ENCODE results near the gene SLC35A3. TPM values are rescaled to one million over a fixed set of nuclear protein-coding genes. Genes with fewer than 3 reads are reported as not detected.

SLC35A3 gene
- total RNA-seq, 1 experiment from 2014 or later = 28.2 TPM

DNA sequence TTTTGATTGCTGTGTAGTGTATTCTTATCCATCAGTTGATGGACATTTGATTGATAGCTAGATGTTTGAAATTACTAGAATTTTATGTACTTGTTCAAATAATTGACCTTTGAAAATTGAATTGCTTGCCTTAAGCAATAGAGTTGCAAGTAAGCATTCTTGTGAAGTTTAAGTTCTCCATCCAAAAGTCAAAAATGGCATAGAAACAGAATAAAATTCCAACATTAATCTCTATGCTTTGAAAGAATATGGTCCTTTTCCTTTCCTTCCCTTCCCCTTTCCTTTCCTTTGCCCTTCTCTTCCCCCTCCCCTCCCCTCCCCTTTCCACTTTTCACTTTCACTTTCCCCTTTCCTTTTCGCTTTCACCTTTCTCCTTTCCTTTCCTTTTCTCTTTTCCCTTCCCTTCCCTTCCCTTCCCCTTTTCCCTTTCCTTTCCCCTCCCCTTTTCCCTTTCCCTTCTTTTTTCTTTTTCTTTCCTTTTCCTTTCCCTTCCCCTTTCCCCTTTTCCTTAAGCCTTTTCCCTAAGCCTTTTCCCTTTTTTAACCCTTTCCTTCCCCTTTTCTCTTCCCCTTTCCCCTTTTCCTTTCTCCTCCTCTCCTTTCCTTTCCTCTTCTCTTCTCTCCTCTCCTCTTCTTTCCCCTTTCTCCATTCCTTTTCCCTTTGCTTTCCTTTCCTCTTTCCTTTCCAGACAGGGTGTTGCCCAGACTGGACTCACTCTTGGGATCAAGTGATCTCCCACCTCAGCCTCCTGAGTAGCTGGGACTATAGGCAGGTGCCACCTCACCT lies 95.6 kb downstream of the SLC35A3 start:
- DNase-seq (ENCODE audit: low spot score) = no peak
- in situ Hi-C loops (cut with HindIII; ENCODE audit: low sequenced_read_pairs) = no loop called here

DNA sequence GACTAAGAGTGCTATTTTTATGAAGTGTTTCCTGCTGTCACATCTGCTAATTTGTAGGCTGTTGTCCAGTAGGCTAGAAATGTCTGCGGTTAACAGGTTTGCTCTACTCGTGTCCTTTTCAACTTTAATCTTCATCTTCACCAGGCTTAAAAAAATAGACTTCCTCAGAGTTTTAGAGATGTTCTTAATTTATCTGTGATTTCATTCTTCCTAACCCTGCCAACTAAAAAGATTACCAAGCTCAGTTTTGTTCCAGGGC lies 96.1 kb downstream of the SLC35A3 start:
- no peak for DNase-seq (ENCODE audit: low spot score)
- in situ Hi-C loops (cut with HindIII; ENCODE audit: low sequenced_read_pairs) = no loop called here

DNA sequence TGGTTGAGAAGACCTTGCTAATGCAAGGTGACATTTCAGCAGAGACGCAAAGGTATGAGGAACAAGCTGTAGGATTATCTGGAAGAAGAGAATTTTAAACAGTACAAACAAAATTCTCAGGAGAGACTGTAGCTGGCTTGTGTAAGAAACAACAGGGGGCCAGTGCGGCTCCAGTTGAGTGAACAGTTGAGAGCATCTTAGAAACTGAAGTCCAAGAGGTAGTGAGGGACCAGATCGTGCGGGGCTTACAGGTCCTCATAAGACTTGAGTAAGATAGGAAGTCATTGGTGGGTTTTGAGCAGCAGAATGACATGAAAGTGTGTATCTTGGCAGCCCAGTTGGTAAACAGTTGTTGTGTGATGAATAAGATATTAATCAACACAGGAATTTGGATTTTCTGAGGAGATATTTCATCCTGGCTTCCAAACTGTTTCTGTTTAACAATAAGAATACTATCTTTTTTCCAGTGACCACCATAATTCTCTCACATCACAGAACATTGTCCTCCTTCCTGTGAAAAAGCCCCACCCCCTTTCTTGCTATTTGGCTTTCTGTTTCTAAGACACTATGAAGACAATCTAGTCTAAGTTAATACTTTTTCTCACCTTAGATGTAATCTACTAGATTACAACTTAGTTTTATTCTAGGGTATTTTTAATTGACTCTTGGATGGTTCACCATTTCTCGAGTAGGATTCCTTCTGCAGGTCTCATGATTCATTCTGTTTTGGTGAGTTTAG lies 100.6 kb downstream of the SLC35A3 start:
- in situ Hi-C loops (cut with HindIII; ENCODE audit: low sequenced_read_pairs) = no loop called here

DNA sequence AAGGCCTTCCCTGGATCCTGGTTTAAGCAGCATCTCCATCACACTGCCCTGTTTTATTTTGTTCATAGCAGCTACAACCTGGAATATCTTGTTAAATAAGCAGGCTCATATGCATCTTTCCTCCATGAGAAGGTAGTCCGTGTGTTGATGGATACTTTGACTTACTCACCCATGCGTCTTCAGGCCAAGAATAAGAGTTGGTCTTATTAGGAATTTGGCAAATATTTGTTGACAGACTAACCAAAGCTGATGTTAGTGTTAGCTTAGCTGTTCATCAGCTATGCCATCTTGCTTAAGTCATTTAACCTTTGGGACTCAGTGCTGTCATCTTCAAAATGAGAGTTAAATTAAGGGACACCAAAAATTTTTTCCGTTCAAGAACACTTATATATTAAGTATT lies 103.7 kb downstream of the SLC35A3 start:
- DNase-seq (ENCODE audit: low spot score) = no peak
- in situ Hi-C loops (cut with HindIII; ENCODE audit: low sequenced_read_pairs) = no loop called here

More for the DNA sequence above, 100.6 kb downstream of the SLC35A3 start:
- no peak for DNase-seq (ENCODE audit: low spot score)

DNA sequence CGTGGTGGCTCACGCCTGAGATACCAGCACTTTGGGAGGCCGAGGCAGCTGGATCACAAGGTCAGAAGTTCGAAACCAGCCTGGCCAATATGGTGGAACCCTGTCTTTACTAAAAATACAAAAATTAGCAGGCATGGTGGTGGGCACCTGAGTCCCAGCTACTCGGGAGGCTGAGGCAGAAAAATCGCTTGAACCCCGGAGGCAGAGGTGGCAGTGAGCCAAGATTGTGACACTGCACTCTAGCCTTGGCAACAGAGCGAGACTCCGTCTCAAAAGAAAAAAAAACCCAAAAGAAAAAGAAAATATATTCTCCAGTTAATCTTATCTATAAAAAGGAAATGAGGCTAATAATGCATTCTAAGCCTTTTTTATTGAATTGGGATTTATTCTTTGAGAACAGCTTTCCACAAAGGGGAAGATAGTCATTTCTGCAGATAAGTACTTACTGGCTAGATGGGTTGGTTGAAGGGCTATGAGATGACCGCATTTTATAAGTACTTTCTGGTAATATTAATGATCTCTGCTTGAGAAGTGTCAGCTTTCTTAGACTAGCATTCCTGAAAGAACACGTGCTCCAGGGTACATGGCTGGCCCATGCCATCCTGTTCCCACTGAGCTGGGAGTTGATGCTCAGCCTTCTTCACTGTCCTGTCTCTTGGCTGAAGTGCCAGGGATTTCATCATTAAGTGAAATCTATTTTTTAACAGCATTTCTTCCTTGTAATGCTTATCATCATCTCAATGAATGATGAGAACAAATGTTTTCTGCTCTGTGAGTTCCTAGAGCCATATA lies 105.0 kb downstream of the SLC35A3 start:
- no peak for DNase-seq (ENCODE audit: low spot score)
- in situ Hi-C loops (cut with HindIII; ENCODE audit: low sequenced_read_pairs) = no loop called here

DNA sequence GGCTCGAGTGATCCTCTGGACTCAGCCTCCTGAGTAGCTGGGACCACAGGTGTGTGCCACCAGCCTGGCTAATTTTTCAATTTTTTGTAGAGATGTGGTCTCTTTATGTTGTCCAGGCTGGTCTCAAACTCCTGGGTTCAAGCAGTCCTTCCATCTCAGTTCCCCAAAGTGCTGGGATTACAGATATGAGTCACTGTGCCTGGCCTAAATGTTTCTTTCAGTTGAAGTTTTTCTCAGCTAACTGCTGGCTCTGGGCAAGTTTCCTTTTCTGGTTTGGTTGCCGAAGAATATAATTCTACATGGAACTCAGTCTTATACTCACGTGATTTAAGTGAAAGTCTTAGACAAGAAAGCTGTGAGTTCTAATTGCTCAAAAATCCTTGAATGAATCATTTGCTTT lies 106.0 kb downstream of the SLC35A3 start:
- no peak for DNase-seq (ENCODE audit: low spot score)
- in situ Hi-C loops (cut with HindIII; ENCODE audit: low sequenced_read_pairs) = no loop called here

DNA sequence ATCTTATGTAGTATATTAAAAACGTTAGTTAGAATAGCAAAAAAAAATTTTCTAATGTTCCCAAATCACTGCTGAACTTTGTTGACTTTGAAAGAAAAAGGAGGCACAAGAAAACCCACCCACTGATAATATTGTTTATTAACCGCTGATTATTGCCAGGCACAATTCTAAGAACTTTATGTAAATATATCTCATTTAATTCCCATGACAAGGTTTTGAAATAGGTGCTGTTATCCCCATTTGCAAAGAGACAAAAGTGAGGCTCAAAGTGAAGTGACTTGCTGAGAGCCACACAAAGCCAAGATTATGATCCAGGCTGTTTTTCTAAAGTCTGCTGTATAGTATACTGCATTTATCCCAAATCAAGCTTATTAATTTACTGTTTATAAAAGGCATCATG lies 106.5 kb downstream of the SLC35A3 start:
- in situ Hi-C loops (cut with HindIII; ENCODE audit: low sequenced_read_pairs) = no loop called here
- DNase-seq (ENCODE audit: low spot score) = no peak

DNA sequence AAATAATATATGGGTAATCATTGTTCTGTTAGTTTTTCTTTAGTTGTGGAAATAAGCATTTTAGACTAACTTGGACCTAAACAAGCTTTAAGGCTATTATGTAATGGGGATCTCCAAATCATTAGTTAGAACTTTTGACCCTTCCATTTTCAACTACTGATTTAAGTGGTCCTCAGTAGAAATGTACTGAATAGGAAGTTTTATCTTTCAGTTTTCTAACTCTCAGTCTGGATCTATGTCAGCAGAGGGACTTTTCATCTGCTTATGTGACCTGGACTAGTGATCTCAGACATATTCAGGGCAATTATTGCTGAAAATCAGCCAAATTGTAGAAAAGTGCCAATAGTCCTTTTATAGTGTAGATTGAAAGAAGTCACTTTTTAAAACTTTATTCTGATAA lies 106.9 kb downstream of the SLC35A3 start:
- in situ Hi-C loops (cut with HindIII; ENCODE audit: low sequenced_read_pairs) = no loop called here
- no peak for DNase-seq (ENCODE audit: low spot score)

DNA sequence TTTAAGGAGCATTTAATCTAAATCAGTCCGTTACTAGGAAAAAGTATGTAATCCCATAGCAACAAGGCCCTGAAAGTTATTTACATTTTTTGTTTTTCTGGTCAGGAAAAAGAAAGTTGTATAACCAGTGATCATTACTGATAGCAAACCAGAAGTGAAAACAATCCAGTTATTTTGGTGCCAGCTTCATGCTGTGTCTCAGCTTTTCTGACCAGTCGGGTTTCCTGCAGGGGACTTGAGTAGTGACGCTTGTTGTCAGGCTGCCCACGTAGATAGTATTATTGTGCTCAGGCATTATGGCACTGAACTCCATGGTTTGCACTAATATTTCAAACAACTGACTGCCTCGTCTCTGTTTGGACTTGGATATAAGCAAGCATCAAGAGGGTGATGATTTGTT lies 107.7 kb downstream of the SLC35A3 start:
- in situ Hi-C loops (cut with HindIII; ENCODE audit: low sequenced_read_pairs) = no loop called here
- DNase-seq (ENCODE audit: low spot score) = peak; percentile 65

DNA sequence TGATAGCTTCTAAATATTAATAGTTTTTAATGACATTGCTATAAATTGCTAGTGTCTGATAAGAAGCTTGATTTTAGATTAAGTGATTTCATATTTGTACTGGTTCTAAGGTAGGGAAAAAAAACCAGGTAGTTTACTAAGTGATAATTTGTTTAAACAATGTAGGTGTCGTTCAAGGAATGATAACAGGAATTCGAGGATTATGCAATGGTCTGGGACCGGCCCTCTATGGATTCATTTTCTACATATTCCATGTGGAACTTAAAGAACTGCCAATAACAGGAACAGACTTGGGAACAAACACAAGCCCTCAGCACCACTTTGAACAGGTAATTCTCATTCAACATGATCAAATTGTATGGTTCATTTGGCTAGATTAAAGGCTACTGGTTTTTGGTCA lies 110.5 kb downstream of the SLC35A3 start:
- no peak for DNase-seq (ENCODE audit: low spot score)
- in situ Hi-C loops (cut with HindIII; ENCODE audit: low sequenced_read_pairs) = no loop called here

Other genes with a start within 250 kb of the SLC35A3 start
- 11.9 and 14.8 TPM in 2 replicates for gene FRRS1, start 203.4 kb upstream of the SLC35A3 start, total RNA-seq (2014; rRNA removed; shearing (Covaris generic))
- 6.8 and 15.0 TPM in 2 replicates for gene AGL, start 119.6 kb upstream of the SLC35A3 start, total RNA-seq (2014; rRNA removed; shearing (Covaris generic))
- gene SASS6, start 162.9 kb downstream of the SLC35A3 start, total RNA-seq (2014; rRNA removed; shearing (Covaris generic)) = 10.7 and 19.4 TPM in 2 replicates
- gene TRMT13, start 163.2 kb downstream of the SLC35A3 start, total RNA-seq (2014; rRNA removed; shearing (Covaris generic)) = 3.0 and 6.9 TPM in 2 replicates
- gene LRRC39, start 208.3 kb downstream of the SLC35A3 start, total RNA-seq (2014; rRNA removed; shearing (Covaris generic)) = 0.34 TPM in 1 of 2 replicates, not detected in the other